SK-N-SH (cell line): ENCODE data around the gene TNRC6B.

Experiments
- CTCF ChIP-seq: fragments of 200-600 bp; sonication (generic); IDR thresholded peaks from 2 replicates; pipeline ENCODE4 v1.6.1; 2017; ENCODE audit warnings: antibody characterized with exemption, mild to moderate bottlenecking, moderate library complexity
- ELF1 ChIP-seq: IDR thresholded peaks from 2 replicates; pipeline ENCODE4 v1.4.0; 2012
- EZH2phosphoT487 ChIP-seq: fragments of 200-600 bp; sonication (generic); IDR thresholded peaks from 2 replicates; pipeline ENCODE4 v1.6.1; 2017; ENCODE audit warnings: low read depth, mixed run types, mild to moderate bottlenecking, antibody characterized with exemption, moderate library complexity, borderline replicate concordance
- GATA2 ChIP-seq: sonication (generic); formaldehyde crosslinking; IDR thresholded peaks from 2 replicates; pipeline ENCODE4 v1.5.0; 2020; ENCODE audit warnings: mild to moderate bottlenecking, missing genetic modification reagents
- MAX ChIP-seq: IDR thresholded peaks from 2 replicates; pipeline ENCODE4 v1.4.0; 2012; ENCODE audit warnings: low read depth
- NRF1 ChIP-seq: IDR thresholded peaks from 2 replicates; pipeline ENCODE4 v1.6.1; 2012; ENCODE audit warnings: low read depth, mild to moderate bottlenecking, low read length
- POLR2AphosphoS5 ChIP-seq: IDR thresholded peaks from 2 replicates; pipeline ENCODE4 v1.6.1; 2012; ENCODE audit warnings: low read depth, low read length
- RAD21 ChIP-seq: IDR thresholded peaks from 2 replicates; pipeline ENCODE4 v1.6.1; 2012; ENCODE audit warnings: mild to moderate bottlenecking, low read length
- RCOR1 ChIP-seq: fragments of 150-350 bp; IDR thresholded peaks from 2 replicates; pipeline ENCODE4 v1.6.1; 2017; ENCODE audit warnings: antibody characterized with exemption, low read length
- REST ChIP-seq: IDR thresholded peaks from 2 replicates; pipeline ENCODE4 v1.6.1; 2012; ENCODE audit warnings: mild to moderate bottlenecking, low read depth, low read length, moderate library complexity
- SMC3 ChIP-seq: IDR thresholded peaks from 2 replicates; pipeline ENCODE4 v1.6.1; 2012; ENCODE audit warnings: low read depth, low read length, improper control_type of control experiment
- USF2 ChIP-seq: fragments of 150-350 bp; IDR thresholded peaks from 2 replicates; pipeline ENCODE4 v1.6.1; 2017; ENCODE audit warnings: antibody characterized with exemption, low read length, low read depth, borderline replicate concordance
- YY1 ChIP-seq: IDR thresholded peaks from 2 replicates; pipeline ENCODE4 v1.4.0; 2012; ENCODE audit warnings: low read depth, mild to moderate bottlenecking
- ZBTB33 ChIP-seq: IDR thresholded peaks from 2 replicates; pipeline ENCODE4 v1.4.0; 2012; ENCODE audit warnings: low read depth, borderline replicate concordance

GRCh38 chr22:40345815-40346184 lies 168.1 kb downstream of the TNRC6B start:
- TF ChIP-seq ZBTB33: no peak
- TF ChIP-seq POLR2AphosphoS5: no peak
- TF ChIP-seq YY1: no peak
- no peak for TF ChIP-seq CTCF
- TF ChIP-seq REST: no peak
- no peak for TF ChIP-seq MAX
- TF ChIP-seq GATA2 (CRISPR knock-in tag): no peak
- TF ChIP-seq RAD21: no peak
- TF ChIP-seq USF2: no peak
- TF ChIP-seq SMC3: no peak
- no peak for TF ChIP-seq EZH2phosphoT487
- no peak for TF ChIP-seq RCOR1
- no peak for TF ChIP-seq NRF1
- TF ChIP-seq ELF1: no peak
